Measurements from ENCODE around the gene STX4.
"Not testable (repeated sequence)": the region's sequence is repeated elsewhere in the genome, so short reads cannot be mapped to it uniquely, and the experiment has no call there.

The STX4 gene

DNA sequence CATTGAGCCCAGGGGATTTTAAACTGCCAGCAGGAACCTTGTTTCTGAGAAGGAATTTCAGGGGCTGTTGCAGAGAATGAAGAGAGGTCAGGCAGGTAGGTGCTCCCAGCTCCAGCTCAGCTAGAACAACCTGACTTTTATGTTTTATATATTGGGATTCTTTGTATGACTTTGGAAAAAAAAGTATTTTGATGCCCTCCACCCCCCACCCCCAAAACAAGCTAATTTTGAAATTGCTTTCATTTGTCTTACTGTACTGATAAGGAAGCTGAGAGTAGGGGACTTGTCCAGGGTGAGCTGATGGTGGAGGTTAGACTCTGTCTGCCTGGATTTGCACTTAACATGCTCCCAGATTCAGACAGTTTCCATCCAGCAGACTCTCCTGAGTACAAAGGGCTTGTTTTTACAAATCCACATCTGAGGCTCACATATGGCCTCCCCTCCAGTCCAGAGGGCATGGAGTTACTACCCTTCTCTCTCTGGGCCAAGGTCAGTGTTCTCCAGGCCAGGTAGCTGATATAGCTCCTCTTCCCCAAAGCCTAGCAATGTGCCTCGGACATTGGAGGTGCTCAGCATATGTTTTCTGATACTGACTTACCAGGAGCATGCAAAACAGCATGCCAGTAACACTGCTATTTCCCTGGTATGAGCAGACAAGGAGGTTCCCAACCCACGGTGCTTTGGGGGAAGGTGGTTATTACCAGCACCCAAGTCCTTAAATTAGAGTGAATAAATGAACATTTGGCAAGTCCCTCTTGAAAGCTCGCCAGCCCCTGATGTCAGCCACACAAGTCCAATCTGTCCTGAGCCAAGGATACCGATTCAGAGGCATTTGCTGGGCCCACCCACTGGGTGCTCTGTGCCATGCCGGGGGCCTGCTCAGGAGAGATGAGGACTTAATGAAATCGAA lies 34.3 kb upstream of the STX4 start:
- DNase-seq (ENCODE audit: low read depth, low spot score) = no peak

DNA sequence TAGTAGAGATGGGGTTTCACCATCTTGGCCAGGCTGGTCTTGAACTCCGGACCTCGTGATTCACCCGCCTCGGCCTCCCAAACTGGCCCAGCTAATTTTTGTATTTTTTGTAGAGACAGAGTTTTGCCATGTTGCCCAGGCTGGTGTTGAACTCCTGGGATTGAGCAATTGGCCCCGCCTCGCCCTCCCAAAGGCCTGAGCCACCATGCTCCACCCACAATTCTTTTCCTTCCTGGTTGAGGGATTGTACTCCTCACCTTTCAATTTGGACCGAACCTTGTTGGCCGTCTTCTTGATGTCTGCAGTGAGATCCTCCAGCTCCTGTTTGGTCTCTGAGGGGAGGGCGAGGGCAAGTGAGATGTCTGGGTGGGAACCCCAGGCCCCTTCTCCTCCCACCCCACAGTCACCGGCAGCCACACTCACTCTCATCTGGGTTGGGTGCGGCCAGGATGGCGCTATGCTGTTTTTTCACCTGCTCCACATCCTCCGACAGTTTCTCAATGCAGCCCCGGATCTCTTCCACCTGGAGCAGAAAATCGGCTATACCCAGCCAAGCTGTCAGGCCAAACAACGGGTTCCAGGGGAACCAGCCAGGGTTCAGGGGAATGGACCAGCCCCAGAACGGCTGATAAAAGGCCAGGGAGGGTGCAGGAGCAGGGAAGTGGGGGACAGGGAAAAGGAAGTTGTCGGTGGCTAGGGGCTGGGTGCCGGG lies 32.5 kb upstream of the STX4 start:
- no peak for DNase-seq (ENCODE audit: low read depth, low spot score)

DNA sequence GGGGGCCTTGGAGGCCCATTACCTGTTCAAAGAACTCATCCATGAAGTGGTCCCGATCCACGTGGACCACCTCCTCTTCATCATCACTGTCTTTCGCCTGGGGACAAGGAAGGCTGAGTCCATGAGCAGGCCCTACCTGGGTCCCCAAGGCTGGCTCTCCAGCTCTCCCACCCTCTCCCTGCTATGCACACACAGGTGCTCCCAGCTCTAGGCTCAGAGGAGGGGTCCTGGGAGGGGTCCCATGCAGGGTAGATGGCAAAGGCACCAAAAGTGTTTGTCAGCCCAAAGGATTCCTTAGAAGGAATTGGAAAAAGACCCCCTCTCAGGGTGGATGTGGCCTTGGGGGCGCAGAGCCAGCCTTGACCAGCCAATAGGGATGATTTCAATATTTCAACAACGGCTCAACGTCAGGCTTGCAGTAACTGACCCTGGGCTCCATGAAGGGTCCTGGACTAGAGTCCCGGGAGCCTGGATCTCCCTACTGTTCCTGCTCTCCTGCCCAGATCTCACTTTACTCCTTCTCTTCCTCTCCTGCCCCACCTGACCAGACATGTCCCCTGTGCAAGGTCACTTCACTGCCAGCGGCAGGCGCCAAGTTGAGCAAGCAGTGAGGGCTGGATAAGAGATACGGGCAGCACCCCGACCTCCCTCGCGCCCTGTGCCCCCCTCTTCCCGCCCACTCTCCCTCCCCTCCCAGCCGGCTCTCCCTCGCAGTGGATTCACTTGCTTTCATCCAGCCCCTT lies 31.7 kb upstream of the STX4 start:
- no peak for DNase-seq (ENCODE audit: low read depth, low spot score)

DNA sequence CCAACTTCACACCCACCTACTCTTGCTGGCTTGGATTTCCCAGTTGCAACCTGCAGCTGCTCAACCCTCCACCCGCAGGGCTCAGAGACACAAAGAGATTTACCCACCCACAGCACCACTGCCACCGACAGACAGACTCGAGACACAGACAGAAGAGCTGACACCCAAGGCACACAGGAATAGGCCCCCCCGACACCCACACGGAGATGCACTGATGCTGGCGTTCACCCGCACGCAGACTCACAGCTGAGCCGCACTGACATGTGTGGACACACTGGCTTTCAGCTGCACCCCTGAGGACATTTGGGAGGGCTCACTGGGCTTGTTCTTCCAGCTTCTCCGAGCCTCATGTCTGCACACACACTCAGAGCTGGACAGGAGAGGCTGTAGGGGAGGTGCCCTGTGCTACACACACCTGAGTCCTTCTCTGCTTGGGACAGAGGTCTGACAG lies 31.1 kb upstream of the STX4 start:
- no peak for DNase-seq (ENCODE audit: low read depth, low spot score)

DNA sequence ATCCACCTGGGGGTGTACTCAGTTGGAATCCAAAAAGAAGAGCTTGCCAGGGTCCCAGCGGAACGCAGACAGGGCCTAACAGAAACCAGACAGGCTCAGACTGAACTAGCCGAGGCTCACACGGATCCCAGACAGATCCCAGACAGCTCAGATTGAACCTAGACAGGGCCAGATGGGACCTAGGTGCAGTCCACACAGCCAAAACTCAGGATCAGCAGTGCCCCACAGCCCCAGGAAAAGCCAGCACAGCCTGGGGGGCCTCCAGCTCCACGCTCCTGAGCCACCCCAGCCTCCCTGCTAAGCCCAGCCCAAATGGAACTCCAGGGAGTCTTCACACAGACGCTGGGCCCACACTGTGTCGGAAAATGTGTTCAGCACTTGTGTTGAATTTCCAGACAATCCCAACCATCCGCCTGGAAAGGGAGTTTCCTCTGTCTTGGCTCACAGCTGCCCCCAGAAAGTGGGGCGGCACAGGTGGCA lies 30.5 kb upstream of the STX4 start:
- no peak for DNase-seq (ENCODE audit: low read depth, low spot score)

DNA sequence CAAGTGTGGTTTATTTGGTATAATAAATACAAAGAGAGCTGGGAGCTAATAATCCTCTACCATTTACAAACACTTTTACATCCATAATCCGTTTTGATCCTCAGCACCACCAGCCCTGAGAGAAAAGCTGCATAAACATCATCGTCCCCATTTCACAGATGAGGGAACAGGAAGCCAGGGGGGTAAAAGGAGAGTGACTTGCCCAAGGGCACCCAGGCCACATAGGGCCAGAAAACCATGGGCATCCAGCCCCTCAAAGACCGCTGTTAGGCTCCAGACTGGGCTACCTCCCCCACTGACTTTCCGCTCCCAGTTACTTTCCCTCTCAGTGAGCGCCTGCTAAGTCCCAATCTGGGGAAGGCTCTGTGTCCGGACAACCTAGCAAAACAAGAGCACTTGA lies 29.6 kb upstream of the STX4 start:
- no peak for DNase-seq (ENCODE audit: low read depth, low spot score)

DNA sequence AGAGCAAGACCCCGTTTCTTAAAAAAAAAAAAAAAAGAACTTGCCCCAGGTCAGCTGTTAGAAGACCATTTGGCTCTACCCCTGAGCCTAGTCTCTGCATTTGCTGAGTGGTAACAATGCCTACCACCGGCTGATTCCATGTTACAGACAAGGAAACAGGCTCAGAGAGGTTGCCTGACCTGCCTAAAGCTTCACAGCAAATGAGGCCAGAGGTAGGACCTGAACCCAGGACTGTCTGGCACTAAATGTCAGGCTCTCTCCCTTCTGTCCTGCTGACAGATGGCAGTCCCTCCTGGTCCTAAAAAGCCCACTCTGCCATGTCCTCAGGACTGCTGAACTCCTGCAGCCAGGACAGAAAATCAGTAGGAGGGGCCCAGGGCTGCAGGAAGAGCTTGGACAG lies 28.7 kb upstream of the STX4 start:
- no peak for DNase-seq (ENCODE audit: low read depth, low spot score)

DNA sequence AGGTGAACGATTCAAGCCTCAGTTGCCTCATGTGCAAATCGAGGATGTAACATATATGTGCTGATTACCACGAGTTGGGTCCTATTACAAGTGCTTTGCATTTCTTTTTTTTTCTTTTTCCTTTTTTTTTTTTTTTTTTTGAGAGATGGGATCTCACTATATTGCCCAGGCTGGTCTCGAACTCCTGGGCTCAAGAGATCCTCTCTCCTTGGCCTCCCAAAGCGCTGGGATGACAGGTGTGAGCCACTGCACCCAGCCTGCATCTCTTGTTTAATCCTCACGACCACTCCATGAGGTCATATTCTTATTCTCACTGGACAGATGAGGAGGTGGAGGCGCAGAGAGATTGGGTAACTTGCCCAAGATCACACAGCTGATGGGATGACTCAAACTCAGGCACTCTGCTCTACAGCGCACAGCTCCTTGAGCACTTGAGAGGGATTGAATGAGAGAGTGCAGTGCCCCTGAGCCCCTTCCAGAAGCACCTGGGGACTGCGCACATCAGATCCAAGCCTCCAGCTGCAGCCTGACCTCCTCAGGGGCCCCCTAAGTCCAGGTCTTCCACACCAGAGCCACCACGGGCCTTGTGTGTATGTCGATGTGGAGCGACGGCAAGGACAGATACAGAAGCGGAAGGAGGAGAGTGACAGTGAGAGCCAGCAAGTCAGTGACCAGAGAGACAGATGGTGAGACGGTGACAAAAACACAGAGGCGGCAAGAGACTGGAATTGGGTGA lies 27.8 kb upstream of the STX4 start:
- DNase-seq (ENCODE audit: low read depth, low spot score) = no peak

DNA sequence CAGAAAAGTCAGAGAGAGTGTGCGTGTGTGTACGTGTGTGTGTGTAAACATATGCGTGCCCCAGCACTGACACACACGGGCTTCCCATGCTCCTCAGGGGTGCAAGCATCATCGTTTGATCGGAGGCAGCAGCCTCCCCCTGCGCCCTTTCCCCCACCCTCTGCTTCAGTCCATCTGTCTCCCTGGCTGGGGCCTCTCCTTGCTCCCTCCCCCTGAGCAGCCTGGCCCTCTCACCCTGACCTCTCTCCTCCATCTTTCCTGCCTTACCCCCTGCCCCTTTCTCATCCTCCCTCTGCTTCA lies 27.3 kb upstream of the STX4 start:
- no peak for DNase-seq (ENCODE audit: low read depth, low spot score)

DNA sequence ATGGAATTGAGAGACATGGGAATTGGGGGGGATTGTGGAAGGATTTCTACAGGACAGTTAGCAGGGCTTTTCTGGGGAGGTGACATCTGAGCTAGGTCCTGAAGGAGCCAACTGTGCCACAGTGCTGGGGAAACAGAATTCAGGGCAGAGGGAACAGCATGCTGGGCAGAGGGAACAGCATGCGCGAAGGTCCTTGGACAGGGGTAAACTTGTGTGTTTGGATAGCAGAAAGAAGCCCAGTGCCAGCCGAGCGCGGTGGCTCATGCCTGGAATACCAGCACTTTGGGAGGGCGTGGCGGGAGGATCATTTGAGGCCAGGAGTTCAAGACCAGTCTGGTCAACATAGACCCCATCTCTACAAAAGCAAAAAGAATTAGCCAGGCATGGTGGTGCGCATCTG lies 26.8 kb upstream of the STX4 start:
- DNase-seq (ENCODE audit: low read depth, low spot score) = no peak

DNA sequence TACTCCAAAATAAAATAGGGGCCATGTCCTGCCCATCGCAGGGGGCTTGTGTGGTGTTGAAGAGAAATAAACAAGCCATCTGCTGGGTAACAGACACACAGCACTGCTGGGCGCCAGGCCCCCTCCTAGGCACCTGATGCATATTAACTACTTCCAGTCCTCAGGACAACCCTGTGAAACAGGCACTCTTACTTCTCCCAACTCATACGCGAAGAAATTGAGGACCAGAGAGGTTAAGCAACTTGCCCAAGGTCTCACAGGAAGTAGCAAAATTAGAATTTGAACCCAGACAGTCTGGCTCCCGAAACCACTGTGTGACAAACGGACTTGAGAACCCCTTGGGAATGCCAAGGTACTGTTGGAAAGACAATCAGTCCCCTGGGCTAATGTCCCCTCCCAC lies 25.7 kb upstream of the STX4 start:
- DNase-seq (ENCODE audit: low read depth, low spot score) = no peak

DNA sequence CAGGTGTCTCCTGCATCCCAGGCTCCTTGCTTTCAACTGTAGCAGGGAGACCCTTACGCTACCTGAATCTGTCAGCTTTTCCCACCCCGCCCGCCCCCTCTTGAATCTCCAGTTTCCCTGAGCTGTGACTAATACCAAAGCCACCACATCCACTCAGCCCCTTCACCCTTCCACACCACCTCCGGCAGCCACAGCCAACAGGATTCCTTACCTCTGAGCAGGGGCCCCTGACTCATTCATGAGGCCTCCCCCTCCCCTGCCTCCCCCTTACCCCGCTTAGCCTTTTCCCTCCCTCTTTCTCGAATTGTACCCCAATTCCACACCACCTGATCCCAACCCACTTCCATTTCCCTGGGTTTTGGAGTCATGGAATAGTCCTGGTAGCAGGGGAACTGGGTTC lies 25.2 kb upstream of the STX4 start:
- DNase-seq (ENCODE audit: low read depth, low spot score) = no peak

DNA sequence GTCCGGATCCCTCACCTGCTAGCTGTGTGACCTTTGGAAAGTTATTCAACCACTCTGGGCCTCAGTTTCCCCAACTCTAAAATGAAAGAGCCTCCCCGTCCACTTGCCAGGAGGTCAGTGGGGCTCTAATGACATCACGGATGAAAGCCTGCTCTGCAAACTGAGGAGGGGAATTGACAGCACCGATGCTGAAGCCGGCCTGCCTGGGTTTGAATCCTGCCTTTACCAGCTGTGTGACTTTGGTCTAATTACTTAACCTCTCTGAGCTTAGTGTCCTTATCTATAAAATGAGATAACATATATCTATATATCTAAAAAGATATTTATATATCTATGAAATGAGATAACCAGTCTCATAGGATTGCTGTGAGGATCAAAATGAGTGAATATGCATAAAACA lies 24.8 kb upstream of the STX4 start:
- no peak for DNase-seq (ENCODE audit: low read depth, low spot score)

DNA sequence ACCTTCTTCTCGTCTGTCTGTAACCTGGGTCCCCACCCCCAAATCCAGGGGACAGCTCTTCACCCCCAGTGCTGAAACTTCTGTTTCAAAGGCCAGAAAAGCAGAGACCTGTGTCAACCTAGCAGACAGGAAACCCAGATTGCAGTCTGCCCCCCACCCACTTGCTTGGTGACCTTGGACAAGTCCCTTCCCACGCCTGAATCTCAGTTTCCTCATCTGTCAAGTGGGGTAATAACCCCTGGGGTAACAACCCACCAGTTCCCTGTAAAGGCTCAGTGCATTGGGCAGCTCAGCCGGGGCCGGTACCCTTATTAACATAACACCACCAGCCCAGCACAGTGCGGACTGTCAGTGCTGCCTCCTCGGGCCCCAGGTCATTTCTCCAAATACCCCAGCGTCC lies 24.2 kb upstream of the STX4 start:
- no peak for DNase-seq (ENCODE audit: low read depth, low spot score)

DNA sequence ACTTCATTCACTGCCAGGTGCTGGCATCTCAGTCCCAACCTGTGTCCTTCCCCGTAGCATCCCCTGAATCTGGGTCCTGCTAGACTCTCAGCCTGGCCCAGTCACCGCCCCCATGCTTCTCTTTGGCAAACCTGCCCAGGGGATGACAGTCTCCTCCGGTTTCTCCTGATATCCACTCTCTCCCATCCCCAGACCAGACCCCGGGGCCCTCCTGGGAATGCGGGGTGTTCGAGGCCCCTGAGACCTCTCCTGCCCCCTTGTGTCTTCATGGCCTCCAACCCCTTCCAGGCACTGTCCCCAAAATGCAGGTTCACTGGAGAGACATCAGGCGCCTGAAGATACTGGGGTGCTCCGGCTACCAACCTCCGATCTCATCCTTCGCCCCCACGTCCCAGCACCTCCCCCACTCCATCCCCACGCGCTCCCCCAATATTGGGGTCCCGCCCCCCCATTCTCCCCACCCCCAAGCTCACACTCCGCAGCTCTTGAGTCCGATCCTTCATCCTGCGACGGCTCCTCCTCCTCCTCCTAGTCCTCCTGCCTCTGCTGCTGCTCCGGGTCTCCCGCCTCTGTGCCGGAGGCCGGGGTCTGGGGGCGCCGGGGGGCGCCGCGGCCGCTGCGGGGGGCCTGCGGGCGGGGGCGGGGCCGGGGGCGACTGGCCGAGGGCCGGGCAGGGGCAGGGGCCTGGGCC lies 23.3 kb upstream of the STX4 start:
- no peak for DNase-seq (ENCODE audit: low read depth, low spot score)

DNA sequence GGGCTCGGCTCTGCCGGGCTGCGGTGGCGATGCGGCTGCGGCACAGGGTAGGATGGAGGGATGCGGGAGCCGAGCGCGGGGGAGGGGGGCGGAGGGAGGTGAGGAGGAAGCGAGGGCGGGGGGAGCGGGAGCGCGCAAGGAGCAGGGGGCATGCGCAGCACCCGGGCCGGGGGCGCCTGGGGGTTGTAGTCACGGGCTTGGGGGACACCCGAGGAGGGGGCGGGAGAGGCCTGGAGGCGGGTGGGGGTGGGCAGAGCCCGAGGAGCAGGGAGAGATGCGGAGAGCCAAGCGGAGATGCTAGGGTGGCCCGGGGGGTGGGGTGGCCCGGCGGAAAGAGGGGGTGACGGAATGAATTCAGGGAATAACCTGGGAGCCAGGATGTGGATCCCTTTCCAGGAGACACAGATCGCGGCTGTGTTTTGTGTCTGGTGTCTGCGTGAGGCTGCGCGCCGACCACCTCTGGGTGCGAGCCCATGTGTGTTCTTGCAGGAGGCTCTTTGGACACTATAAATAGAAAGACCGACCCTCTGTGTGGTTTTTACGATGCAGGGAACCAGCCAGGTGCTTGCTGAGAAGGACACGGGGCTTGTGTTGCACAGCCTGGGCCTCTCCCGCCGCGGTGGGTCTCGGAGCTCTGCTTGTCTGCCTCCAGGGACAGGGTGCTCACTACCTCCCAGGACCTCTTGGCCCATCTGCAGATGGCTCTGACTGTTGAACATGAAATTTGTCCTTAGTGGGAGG lies 22.6 kb upstream of the STX4 start, which contains the start of gene STX1B:
Gene STX1B, minus strand, starts transcription at position 54 of the 741 bp plus-strand sequence. CDS start 242 bp downstream, outside the sequence.
- DNase-seq (ENCODE audit: low read depth, low spot score) = no peak

DNA sequence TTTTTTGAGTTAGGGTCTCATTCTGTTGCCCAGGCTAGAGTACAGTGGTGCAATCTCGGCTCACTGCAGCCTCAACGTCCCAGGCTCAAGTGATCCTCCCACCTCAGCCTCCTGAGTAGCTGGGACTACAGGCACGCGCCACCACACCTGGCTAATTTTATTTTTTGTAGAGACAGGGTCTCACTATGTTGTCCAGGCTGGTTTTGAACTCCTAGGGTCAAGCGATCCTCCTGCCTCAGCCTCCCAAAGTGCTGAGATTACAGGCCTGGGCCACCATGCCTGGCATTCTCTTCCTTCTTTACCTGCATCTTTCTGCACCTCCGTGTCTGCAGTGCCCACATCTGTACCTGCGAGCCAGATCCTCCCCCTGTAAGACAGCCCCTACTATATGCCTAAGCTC lies 21.5 kb upstream of the STX4 start:
- DNase-seq (ENCODE audit: low read depth, low spot score) = not testable (repeated sequence)

DNA sequence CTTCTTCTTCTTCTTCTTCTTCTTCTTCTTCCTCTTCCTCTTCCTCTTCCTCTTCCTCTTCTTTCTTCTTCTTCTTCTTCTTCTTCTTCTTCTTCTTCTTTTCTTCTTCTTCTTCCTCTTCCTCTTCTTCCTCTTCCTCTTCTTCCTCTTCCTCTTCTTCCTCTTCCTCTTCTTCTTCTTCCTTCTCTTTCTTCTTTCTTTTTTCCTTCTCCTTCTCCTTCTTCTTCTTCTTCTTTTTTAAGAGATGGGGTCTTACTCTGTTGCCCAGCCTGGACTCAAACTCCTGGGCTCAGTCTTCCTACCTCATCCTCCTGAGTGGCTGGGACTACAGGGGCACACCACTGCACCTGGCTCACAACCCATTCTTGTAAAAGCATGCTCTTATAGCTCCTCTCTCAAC lies 20.1 kb upstream of the STX4 start:
- DNase-seq (ENCODE audit: low read depth, low spot score) = not testable (repeated sequence)

DNA sequence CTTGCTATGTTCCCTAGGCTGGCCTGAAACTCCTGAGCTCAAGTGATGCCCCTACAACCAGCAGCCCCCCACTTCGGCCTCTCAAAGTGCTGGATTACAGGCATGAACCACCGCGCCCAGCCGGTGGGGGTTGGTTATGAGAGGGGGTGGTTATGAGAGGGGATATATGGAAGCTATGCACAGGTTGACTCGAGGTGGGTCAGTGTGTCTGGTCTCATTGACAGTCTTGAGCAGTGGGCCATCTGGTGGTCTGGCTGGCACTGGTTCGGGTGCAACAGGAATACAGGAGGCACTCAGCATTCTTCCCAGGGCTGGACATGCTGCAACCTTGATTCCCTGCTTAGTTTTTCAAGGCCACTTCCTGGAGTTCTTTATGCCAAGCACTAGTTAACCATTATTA lies 17.3 kb upstream of the STX4 start:
- DNase-seq (ENCODE audit: low read depth, low spot score) = no peak

DNA sequence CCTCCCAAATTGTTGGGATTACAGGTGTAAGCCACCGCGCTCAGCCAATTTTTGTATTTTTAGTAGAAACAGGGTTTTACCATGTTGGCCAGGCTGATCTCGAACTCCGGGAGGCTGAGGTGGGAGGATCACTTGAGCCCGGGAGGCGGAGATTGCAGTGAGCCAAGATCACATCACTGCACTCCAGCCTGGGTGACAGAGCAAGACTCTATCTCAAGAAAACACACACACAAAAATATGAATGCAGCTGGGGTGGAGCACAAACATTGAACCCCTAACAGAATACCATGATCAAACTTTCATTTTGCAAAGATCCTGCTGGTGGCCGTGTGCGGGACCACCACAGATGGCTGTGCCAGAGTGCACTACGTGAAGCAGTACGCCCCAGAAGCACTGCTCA lies 15.6 kb upstream of the STX4 start:
- not testable (repeated sequence) for DNase-seq (ENCODE audit: low read depth, low spot score)

Measured in smooth muscle cell of the brain vasculature (primary cell).